ENCODE data around the gene MIB2.

The MIB2 gene

GRCh38 chr1:1603671-1604373, 11.5 kb upstream of the MIB2 start:
- Histone ChIP-seq H3K79me2 (ENCODE audit: insufficient read depth, low read length) (no peaks in the 10 kb centered on the region), H3K4me3 (ENCODE audit: low read length, poor library complexity, severe bottlenecking) (no peak overlapping the region), H3K4me2 (ENCODE audit: low read depth, low read length, poor library complexity, severe bottlenecking) (no peak overlapping the region), H3F3A (ENCODE audit: low read depth) (no peaks in the 10 kb centered on the region), H3K9me2 (replicated peaks; ENCODE audit: low read depth, low read length) (no peaks in the 10 kb centered on the region), H2AFZ (ENCODE audit: low read length) (no peak overlapping the region), H4K20me1 (ENCODE audit: insufficient read depth, low read length, poor library complexity, severe bottlenecking) (no peaks in the 10 kb centered on the region), H3K4me1 (ENCODE audit: insufficient read depth, low read length, poor library complexity, severe bottlenecking) (no peaks in the 10 kb centered on the region), H3K9me3 (ENCODE audit: insufficient read depth, low read depth, low read length) (no peaks in the 10 kb centered on the region), H3K9ac (ENCODE audit: low read depth, low read length, poor library complexity, severe bottlenecking) (no peak overlapping the region), H3K36me3 (ENCODE audit: insufficient read depth, low read length) (no peaks in the 10 kb centered on the region), H3K27me3 (ENCODE audit: insufficient read depth, low read length, poor library complexity, severe bottlenecking) (no peaks in the 10 kb centered on the region)
- TF ChIP-seq CTCF (conservative IDR thresholded peaks at IDR 0.05; ENCODE audit: low read length) (no peak), EZH2phosphoT487 (IDR thresholded peaks at IDR 0.05; ENCODE audit: borderline replicate concordance) (no peak)

GRCh38 chr1:1604374-1605033, 10.8 kb upstream of the MIB2 start:
- no peaks in the 10 kb centered on the region for H4K20me1 ChIP-seq (ENCODE audit: insufficient read depth, low read length, poor library complexity, severe bottlenecking)
- H3F3A ChIP-seq (ENCODE audit: low read depth): no peaks in the 10 kb centered on the region
- H3K4me2 ChIP-seq (ENCODE audit: low read depth, low read length, poor library complexity, severe bottlenecking): no peak overlapping the region
- H3K36me3 ChIP-seq (ENCODE audit: insufficient read depth, low read length): no peaks in the 10 kb centered on the region
- H3K4me1 ChIP-seq (ENCODE audit: insufficient read depth, low read length, poor library complexity, severe bottlenecking): no peaks in the 10 kb centered on the region
- H3K9ac ChIP-seq (ENCODE audit: low read depth, low read length, poor library complexity, severe bottlenecking): no peak overlapping the region
- no peaks in the 10 kb centered on the region for H3K9me3 ChIP-seq (ENCODE audit: insufficient read depth, low read depth, low read length)
- H3K79me2 ChIP-seq (ENCODE audit: insufficient read depth, low read length): no peaks in the 10 kb centered on the region
- TF ChIP-seq CTCF (conservative IDR thresholded peaks at IDR 0.05; ENCODE audit: low read length) (no peak), EZH2phosphoT487 (IDR thresholded peaks at IDR 0.05; ENCODE audit: borderline replicate concordance) (no peak)
- no peak overlapping the region for H2AFZ ChIP-seq (ENCODE audit: low read length)
- no peak overlapping the region for H3K4me3 ChIP-seq (ENCODE audit: low read length, poor library complexity, severe bottlenecking)
- H3K27me3 ChIP-seq (ENCODE audit: insufficient read depth, low read length, poor library complexity, severe bottlenecking): no peaks in the 10 kb centered on the region
- H3K9me2 ChIP-seq (replicated peaks; ENCODE audit: low read depth, low read length): no peaks in the 10 kb centered on the region

GRCh38 chr1:1605034-1605591, 10.2 kb upstream of the MIB2 start:
- Histone ChIP-seq H3K9me2 (replicated peaks; ENCODE audit: low read depth, low read length) (no peaks in the 10 kb centered on the region), H2AFZ (ENCODE audit: low read length) (no peak overlapping the region), H3F3A (ENCODE audit: low read depth) (no peaks in the 10 kb centered on the region), H3K4me2 (ENCODE audit: low read depth, low read length, poor library complexity, severe bottlenecking) (no peak overlapping the region), H3K79me2 (ENCODE audit: insufficient read depth, low read length) (no peaks in the 10 kb centered on the region), H3K9ac (ENCODE audit: low read depth, low read length, poor library complexity, severe bottlenecking) (no peak overlapping the region), H3K9me3 (ENCODE audit: insufficient read depth, low read depth, low read length) (no peaks in the 10 kb centered on the region), H4K20me1 (ENCODE audit: insufficient read depth, low read length, poor library complexity, severe bottlenecking) (no peaks in the 10 kb centered on the region), H3K27me3 (ENCODE audit: insufficient read depth, low read length, poor library complexity, severe bottlenecking) (no peaks in the 10 kb centered on the region), H3K36me3 (ENCODE audit: insufficient read depth, low read length) (no peaks in the 10 kb centered on the region), H3K4me1 (ENCODE audit: insufficient read depth, low read length, poor library complexity, severe bottlenecking) (no peaks in the 10 kb centered on the region), H3K4me3 (ENCODE audit: low read length, poor library complexity, severe bottlenecking) (no peak overlapping the region)
- TF ChIP-seq EZH2phosphoT487 (IDR thresholded peaks at IDR 0.05; ENCODE audit: borderline replicate concordance) (no peak), CTCF (conservative IDR thresholded peaks at IDR 0.05; ENCODE audit: low read length) (no peak)

Measured in Loucy (cell line).